Stimulated activated CD8-positive, alpha-beta memory T cell treated with anti-CD3 and anti-CD28 coated beads, Interleukin-2, amount 100 ng/mL, for 1 hour (primary cell): ENCODE measurements around the gene B4GALT5.
"Not testable (repeated sequence)": the region's sequence is repeated elsewhere in the genome, so short reads cannot be mapped to it uniquely, and the experiment has no call there.

Experiments
- DNase-seq, 2 donors: peaks; one replicate each; pipeline ENCODE4 v3.0.0-alpha.2; 2020; ENCODE audit warnings: low read depth in 2 of 2

Gene B4GALT5

GRCh38 chr20:49628280-49628679, 85.4 kb downstream of the B4GALT5 start:
- DNase-seq = not testable (repeated sequence)

DNA sequence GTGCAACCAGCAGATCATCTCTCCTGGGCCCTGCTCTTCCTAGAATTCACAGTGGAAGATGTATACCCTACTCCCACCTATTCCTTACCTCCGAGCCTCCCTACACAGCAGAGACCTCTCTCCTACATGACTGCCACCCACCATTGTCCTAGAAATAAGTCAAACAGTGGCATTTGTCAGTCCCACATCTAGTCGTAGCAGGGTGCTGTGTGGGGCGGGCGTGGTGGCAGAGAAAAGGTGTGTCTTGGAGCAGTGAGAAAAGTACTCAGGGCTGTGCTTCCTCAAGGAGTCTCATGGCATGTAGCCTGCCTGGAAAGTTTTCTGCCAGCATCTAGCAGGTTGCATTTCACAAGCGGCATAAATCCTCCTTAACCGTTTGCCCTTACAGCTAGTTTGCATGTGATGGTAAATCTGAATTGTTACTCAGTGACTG, 86.3 kb downstream of the B4GALT5 start:
- DNase-seq = no peak

DNA sequence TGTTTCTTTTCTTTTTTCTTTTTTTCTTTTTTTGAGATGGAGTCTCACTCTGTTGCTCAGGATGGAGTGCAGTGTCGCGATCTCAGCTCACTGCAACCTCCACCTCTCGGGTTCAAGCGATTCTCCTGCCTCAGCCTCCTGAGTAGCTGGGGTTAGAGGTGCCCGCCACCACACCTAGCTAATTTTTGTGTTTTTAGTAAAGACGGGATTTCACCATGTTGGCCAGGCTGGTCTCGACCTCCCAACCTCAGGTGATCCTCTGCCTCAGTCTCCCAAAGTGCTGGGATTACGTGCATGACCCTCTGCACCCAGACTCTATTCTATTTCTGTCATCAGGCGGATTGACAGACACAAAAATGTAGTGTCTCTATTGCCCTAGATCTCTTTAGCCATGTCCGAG, 88.7 kb downstream of the B4GALT5 start:
- not testable (repeated sequence) for DNase-seq

GRCh38 chr20:49624317-49624716, 89.4 kb downstream of the B4GALT5 start:
- DNase-seq = no peak

DNA sequence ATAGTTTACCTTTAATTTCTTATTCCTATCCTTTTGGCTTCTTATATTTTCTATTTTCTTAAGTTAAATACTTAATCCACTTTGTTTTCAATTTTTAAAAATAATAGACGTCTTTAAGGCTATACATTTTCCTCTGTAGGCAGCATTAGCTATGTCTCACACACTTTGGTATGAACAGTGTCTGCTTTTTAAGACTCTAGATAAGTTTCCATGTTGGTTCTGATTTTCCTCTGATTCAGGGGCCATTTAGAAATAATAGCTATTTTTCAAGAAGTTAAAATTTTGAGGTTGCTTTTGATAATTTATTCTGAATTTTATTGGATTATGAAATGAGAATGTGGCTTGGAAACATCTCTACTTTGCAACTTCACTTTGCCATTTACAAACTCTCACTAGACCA, 91.4 kb downstream of the B4GALT5 start:
- no peak for DNase-seq

DNA sequence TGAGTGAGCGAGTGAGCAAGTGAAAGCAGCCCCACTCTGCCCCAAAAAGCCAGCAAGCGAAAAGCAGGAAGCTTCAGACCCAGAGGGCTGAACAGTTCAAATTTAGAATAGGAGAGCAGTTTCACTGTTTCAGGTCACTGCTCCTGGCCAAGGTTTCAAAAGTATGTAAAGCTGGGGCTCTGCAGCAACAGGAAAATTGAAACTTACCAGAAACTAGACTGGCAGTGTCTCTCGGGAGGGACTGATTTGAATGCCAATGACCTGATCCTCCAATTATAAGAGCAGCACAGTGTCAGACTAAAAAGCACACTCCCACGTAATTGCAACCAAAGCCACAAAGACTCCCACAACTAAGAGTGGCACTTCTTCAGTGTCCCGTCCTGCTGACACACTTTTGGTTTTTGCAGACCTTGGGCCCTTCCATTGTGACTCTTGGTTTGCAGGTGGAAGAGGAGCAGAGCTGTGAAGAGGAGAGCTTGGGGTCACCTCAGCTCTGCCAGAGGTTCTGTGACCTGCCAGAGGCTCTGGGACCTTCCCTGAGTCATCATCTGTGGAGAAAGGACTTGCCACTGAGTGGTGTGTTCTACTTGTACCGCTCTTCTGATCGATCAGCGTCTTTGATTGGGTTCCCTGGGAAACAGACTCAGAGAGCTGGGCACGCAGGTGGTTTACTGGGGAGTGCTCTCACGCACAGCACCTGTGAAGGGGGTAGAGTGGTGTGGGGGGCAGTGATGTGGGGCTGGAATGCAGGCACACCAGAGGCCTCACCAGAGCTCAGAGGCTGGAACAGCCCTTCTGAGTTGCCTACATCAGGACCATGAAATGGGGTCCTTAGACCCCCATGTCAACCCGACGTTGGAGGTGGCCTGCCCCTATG, 93.1 kb downstream of the B4GALT5 start:
- DNase-seq = no peak

- DNase-seq = no peak
Measured at GRCh38 chr20:49619113-49620048, 94.3 kb downstream of the B4GALT5 start.

DNA sequence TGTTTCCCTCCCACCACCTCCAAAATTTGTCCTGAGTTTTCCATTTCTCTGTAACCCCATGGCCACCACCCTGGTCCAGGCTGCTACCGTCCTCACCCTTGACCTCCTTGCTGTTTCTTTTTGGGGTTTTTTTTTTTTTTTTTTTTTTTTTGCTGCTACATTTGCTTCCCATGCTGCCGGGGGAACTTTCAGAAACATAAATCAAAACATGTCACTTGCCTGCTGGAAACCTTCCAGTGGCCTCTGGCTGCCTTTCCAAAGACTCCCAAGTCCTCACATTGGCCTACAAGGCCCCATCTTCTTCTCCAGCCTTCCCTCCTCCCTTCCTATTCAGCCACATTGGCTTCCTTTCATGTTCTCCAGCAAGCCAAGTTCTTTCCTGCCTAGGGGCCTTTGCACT, 95.4 kb downstream of the B4GALT5 start:
- no peak for DNase-seq

- not testable (repeated sequence) for DNase-seq
Measured at GRCh38 chr20:49617394-49617793, 96.3 kb downstream of the B4GALT5 start.

DNA sequence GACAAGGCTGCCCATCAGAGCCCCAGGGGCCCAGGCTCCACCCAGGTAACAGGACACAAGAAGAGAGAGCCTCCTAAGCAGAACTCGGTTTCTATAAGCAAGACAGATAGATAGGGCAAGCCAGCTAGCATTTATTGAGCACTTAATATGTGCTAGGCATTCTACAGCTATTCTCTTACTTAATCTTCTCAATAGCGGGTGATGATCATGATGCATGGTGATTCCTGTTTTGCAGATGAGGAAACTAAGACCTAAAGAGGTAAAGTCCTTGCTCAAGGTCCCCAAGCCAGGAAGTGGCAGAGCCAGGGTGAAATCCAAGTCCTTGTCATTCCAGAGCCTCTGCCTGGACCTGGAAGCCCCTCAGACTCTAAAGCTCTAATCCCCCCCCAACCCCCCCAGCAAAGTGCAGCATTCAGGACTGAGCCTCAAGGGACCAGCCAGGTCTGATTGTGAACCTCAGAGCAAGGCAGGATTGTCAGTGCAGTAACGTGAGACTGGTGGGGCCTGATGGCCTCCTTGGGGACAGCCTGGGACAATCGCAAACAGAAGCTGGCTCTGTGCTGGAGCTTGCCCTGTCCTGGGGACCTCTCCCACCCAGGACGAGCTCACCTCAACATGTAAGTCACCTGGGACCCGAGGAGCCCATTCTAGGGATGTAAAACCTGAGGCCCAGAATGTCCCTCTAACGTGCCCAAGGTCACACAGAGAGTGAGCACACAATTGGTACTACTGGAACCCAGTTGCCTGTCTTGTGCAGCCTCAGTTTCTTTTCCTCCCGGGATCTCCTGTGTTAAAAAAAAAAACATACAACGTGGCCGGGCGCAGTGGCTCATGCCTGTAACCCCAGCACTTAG, 97.3 kb downstream of the B4GALT5 start:
- DNase-seq = no peak

DNA sequence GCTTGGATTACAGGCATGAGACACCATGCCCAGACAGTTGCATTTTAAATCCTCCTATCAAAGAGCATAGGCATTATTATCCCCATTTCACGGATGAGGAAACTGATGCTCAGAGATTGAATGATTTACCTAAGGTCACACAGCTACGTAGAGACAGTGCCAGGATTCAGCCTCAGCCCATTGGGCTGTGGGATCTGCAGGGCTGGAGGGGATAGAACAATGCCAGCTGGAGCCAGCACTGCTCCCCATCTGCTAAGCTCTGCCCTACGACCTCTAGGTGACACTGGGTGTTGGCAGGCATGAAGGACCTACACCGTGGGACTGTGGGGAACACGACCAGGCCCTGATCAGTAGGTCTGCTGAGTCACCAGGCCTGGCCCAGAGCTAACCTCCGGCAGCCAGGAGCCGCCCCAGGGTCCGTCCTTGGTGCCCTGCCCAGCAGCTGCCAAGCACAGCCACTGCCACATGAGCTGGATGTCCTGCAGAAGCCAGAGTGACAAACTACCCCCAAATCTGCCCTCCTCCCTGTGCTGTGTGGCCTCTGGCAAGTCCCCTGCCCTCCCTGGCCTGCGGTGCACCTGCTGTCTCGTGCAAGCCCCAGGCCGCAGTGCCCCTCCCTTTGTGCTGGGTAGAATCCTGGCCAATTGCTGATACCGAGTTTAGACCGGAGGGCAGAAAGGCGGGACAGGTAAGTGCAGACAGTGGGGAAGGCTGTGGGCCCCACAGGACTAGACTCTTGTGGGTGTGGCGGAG, 98.1 kb downstream of the B4GALT5 start:
- no peak for DNase-seq

GRCh38 chr20:49615051-49615400, 98.7 kb downstream of the B4GALT5 start:
- DNase-seq = not testable (repeated sequence)

- DNase-seq = no peak
Measured at GRCh38 chr20:49614338-49615050, 99.2 kb downstream of the B4GALT5 start.

DNA sequence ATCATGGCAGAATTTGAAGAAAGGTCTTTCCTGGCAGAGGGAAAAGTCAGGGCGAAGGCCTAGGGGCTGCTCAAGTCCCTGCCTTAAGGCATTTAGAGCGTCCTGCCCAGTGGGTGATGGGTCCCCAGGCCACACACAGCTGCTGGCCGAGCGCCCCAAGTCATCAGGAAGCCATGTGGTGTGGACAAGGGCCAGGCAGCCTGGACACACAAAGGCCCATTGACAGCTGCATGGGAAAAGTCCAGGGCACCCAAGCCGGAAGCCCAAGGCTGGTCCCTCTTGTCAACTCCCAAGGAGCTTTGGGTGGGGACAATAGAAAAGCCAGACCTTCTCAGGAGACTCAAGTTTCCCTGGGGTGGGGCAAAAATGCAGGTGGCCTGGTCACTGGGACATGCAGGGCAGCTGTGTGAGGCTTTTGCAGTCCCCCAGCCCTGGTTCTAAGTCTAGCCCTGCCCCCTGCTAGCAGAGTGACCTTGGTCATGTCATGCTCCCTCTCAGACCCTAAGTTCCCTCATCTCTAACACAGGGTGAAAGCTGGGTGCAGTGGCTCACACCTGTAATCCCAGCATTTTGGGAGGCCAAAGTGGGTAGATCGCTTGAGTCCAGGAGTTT, 101.4 kb downstream of the B4GALT5 start:
- DNase-seq = no peak

DNA sequence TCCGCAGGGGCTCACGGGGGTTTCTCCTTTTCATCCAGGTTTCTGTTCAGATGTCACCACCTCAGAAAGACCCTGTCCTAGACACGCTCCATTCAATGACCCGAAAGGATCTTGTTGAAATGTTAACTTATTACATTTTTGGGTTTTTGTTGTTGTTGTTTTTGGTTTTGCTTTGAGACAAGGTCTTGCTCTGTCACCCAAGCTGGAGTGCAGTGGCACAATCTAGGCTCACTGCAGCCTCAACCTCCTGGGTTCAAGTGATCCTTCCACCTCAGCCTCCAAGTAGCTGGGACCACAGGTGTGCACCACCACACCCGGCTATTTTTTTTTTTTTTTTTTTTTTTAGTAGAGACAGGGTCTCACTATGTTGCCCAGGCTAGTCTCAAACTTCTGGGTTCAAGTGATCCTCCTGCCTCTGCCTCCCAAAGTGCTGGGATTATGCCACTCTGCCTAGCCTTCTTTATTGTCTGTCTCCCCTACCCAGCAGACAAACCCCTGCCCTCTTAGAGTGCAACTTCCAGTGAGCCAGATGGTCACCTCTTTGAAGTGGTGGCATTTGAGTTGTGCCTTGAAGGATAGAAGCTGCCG, 102.0 kb downstream of the B4GALT5 start:
- not testable (repeated sequence) for DNase-seq

DNA sequence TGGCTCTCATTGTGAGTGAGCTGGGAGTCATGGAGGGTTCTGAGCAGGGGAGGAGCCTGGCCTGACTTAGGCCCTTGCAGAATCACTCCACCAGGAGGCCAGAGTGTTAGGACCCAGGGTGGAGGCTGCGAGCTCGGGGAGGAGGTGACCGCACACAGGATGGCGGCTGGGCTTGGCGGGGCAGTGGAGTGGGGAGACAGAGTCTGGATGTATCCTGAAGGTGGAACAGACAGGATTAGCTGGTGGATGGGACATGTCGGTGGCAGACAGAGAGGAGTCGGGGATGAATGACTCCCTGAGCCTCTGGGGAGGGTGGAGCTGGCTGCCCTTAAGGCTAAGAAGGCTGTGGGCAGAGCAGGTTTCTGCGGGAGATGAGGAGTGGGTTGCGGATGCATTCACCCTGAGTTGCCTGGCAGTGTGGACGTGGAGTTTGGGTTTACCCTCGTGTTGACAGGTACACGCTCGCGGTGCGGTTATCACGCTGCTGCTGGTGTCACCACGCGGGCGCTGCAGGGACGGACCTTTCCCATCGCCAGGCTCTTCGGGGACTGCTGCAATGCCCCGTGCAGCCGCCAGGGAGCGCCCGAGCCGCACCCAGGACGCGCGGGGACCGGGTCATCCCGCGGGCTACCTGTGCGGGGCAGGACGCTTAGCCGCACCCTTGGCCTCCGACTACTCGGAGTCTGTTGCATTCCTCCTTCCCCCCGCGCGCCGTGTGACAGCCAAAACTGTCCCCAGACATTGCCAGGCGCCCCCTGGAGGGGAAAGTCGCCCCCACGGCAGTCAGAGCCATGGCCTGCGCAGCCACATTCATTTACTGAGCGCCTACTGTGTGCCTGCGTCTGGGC, 102.8 kb downstream of the B4GALT5 start:
- peak; percentile 44 to 55 for DNase-seq

- peak; percentile 50 to 51 for DNase-seq
Measured at GRCh38 chr20:49608752-49609670, 104.7 kb downstream of the B4GALT5 start.
